A204.1 (cell line): ENCODE data around the gene ZNF429.
"Not testable (repeated sequence)": the region's sequence is repeated elsewhere in the genome, so short reads cannot be mapped to it uniquely, and the experiment has no call there.

ENCODE experiments used
- FAIRE-seq: peaks from 2 replicates; lab custom pipeline; 2012; peaks lifted over from hg19 to GRCh38; lab: Jason Lieb, UNC

ZNF429 gene

GRCh38 chr19:21593008-21593481 lies 87.6 kb downstream of the ZNF429 start:
- no peak for FAIRE-seq

GRCh38 chr19:21593502-21593901 lies 88.1 kb downstream of the ZNF429 start:
- FAIRE-seq, result no peak

GRCh38 chr19:21593934-21594820 lies 88.8 kb downstream of the ZNF429 start:
- no peak for FAIRE-seq

GRCh38 chr19:21595185-21595584 lies 89.8 kb downstream of the ZNF429 start:
- no peak for FAIRE-seq

- no peak for FAIRE-seq
Measured at GRCh38 chr19:21602082-21602658, 96.8 kb downstream of the ZNF429 start.

- not testable (repeated sequence) for FAIRE-seq
Measured at GRCh38 chr19:21602659-21603430, 97.4 kb downstream of the ZNF429 start.

GRCh38 chr19:21603431-21604231 lies 98.2 kb downstream of the ZNF429 start:
- no peak for FAIRE-seq

GRCh38 chr19:21604351-21604926 lies 99.0 kb downstream of the ZNF429 start:
- FAIRE-seq, result peak; percentile 98
